GM18873 (cell line): ENCODE data around the gene AAGAB.

Source experiments
- ATAC-seq: cut with Tn5 transposase; IDR thresholded peaks from one replicate; pipeline ENCODE4 v1.9.1; 2021; ENCODE audit warnings: mild to moderate bottlenecking, moderate library complexity, moderate number of reproducible peaks; ENCODE audit not compliant: unreplicated experiment, low FRiP score

Gene AAGAB

DNA sequence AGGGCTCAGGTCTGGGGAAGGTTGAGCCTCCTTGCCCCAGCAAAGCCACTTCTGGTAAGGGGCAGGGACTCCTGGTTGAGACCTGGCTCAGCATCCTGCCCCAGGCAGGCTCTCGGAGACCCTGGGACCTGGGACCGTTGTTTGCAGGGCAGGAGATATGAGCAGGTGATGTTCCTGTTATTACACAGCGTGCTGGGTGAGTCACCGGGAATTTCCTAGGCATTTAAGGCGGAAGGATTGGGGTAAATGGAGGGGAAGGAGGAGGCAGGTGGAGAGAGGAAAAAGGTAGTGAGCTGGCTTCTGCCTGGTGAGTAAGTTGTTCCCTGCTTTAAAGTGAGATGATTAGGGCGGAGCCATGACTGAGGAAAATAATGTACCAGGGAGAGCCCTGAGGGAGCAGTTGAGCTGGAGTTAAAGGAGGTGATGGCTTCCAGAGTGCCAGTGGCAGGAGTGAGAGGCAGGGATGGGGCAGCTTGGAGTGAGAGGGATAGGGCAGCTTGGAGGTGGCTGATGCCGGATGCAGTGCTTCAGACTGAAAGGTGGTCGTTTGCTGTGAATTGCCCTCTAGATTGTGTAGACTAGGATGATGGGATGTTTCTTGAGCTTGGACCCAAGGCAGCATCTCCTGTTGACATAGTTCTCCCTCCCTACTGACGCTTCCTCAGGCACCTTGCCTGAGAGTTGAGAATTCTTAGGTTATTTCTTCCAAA, 79.4 kb downstream of the AAGAB start:
- ATAC-seq, result no peak

GRCh38 chr15:67174446-67174845, 80.0 kb downstream of the AAGAB start:
- no peak for ATAC-seq

DNA sequence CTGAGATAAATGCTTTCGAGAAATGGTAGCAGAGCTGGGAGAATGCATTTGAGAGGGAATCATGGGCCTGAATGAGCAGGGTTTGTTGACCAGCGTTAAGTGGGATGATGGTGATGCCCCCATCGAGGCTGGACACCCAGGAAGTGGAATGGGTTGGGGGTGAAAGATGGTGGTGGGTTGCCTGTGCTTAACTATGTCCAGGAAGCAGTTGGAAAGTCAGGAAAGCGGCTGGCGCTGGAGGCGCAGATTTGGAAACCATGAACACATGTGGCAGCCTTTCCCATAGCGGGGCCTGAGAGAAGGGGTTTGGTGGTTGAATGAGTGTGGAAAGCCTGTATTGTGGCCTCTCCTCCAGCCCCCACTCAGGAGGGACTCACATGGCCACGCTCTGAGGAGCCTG, 80.7 kb downstream of the AAGAB start:
- no peak for ATAC-seq

DNA sequence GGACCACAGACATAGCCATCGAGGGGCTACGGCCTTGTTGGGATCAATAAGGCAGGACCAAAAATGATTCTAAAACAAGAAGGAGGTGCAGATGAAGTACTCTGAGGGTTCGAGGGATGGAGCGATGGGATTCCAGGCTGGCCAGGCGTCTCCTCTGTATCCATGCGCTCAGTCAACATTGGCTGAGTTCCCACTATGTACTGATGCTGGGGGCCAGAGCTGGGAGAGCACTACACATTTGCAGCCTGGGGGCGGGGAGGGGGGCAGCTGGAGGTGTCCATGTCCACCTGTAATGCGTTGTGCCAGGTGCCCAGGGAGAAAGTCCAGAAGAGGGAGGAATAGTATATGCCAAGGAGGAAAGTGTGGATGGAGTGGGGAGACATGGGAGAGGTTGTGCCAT, 81.5 kb downstream of the AAGAB start:
- ATAC-seq, result no peak

DNA sequence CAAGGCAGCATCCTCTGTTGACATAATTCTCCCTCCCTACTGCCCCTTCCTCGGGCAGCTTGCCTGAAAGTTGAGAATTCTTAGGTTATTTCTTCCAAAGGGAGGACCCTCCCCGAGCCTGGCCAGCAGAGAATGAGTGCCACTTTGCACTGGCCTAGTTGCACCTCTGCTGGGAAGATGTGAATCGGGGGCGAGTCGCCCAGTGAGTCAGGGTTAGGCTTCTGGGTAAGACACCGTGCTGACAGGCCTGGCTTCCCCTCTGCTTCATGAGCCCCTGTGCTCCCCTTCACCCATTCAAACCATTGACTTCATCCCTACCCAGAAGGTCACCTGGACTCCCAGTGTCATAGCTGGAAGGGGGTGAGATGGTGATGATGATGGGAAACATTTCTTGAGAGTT, 82.3 kb downstream of the AAGAB start:
- no peak for ATAC-seq

DNA sequence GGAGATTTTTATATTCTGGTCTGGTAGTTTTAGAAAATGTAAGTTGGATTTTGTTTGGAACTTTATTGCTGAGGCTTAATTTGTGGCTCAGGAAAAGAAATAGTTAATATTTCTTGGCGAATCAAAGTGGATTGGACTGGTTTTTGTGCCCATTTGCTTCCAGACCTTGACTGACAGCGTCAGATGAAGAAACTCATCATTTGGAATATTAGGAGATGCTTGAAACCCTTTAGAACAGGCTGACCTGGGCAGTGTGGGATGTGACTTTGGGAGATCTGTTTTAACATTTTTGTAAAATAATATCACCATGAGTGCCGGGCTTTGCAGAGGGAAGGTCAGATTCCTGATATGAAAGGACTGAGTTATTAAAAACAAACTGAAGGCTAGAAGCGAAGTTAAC, 83.0 kb downstream of the AAGAB start:
- ATAC-seq, result no peak

GRCh38 chr15:67170143-67170925, 84.1 kb downstream of the AAGAB start:
- no peak for ATAC-seq

GRCh38 chr15:67168694-67169093, 85.8 kb downstream of the AAGAB start:
- no peak for ATAC-seq

- no peak for ATAC-seq
Observed at GRCh38 chr15:67167091-67167490, 87.4 kb downstream of the AAGAB start.

- ATAC-seq, result no peak
Observed at GRCh38 chr15:67166280-67167009, 88.0 kb downstream of the AAGAB start.

DNA sequence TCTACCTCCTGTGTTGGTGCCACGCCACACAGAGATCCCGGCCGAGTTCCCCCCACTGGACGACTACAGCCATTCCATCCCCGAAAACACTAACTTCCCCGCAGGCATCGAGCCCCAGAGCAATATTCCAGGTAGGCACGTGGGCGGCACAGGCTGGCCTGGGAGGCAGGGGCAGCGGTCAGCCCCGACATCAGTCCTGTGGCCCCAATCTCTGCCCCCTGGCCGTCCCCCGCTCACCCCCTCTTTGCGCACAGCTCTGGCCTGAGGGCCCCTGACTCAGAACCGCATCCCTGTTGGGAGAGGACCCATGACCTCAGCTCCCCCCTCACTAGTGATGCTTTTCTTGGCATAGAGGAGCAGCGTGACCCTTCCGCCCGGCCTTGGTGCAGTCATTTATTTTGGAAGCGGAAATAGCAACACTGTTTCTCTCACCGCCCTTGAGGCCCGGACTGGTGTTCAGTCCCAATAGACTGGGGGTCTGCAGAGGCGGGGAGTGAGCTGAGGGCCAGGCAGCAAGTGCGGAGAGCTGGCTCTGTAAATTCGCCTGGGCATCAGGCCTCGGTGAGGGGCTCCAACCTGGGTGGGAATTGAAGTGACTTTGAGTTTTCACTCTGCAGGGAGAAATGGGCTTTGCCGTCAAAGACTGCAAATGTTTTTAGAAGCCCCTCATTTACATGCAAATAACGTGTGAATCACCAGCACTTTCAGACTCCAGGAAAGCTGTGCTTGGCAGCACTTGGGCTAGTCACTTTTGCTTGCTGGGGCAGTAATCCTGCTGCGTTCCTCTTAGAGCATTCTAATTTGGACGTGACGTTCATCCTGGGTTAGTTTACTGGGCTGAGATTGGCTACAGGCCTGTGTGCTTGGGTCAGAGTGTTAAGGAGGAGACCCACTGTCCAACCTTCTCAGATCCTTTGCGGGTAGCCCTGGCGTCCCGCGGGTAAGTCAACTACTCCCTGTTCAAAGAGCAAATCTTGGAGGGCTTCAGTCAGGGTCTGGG, 88.9 kb downstream of the AAGAB start:
- no peak for ATAC-seq

GRCh38 chr15:67164811-67165253, 89.6 kb downstream of the AAGAB start:
- ATAC-seq, result no peak

- no peak for ATAC-seq
Observed at GRCh38 chr15:67164401-67164791, 90.1 kb downstream of the AAGAB start.

DNA sequence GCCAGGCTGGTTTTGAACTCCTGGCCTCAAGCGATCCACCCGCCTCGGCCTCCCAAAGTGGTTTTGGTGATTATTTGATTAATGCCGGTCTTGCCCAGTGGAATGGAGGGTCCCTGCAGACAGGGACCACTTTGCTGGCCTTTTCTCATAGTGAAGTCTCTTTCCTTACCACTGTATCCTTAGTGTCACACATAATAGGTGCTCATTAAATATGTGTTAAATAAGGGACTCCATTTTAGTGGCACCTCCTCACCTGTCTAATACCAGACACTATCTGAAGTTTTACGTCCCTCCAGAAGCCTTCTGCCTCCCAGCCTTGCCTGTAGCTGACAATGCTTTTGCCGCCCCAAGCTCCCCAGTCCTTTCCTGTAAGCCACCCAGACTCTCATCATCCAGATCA, 91.3 kb downstream of the AAGAB start:
- ATAC-seq, result no peak

- no peak for ATAC-seq
Observed at GRCh38 chr15:67161881-67162280, 92.6 kb downstream of the AAGAB start.

GRCh38 chr15:67161412-67161811, 93.0 kb downstream of the AAGAB start:
- no peak for ATAC-seq

DNA sequence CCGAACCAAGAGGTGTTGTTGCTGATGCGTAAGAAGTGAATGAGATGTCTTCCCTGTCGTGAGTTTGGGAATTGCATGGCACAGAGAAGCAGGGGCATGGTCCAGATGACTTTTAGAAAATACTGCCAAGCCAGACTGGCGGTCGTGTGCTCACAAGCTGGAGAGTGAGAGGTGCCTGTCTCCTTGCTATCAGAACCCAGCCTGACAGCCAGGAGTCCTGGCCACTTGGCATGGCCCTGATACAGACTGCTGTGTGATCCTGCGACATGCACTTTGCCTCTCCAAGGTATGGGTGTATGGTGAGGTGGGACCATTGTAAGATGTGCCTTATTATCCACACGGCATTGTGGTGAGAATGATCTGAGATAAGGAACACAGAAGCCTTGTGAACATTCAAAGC, 96.1 kb downstream of the AAGAB start:
- no peak for ATAC-seq

GRCh38 chr15:67157521-67158252, 96.8 kb downstream of the AAGAB start:
- ATAC-seq, result no peak

- ATAC-seq, result no peak
Observed at GRCh38 chr15:67156834-67157233, 97.6 kb downstream of the AAGAB start.
